DOHH2 (cell line): ENCODE data around the gene LAIR1.

ENCODE experiments used
- CTCF ChIP-seq: fragments of 200-600 bp; sonication (generic); IDR thresholded peaks from one replicate; pipeline ENCODE4 v1.5.1; 2014; ENCODE audit warnings: antibody characterized with exemption, mild to moderate bottlenecking, low read depth, low read length; ENCODE audit not compliant: poor library complexity, severe bottlenecking
- EZH2phosphoT487 ChIP-seq: fragments of 200-600 bp; sonication (generic); IDR thresholded peaks from 2 replicates; pipeline ENCODE4 v1.6.1; 2017; ENCODE audit warnings: borderline replicate concordance, mild to moderate bottlenecking, antibody characterized with exemption, low read length, moderate library complexity, mixed read lengths

DNA sequence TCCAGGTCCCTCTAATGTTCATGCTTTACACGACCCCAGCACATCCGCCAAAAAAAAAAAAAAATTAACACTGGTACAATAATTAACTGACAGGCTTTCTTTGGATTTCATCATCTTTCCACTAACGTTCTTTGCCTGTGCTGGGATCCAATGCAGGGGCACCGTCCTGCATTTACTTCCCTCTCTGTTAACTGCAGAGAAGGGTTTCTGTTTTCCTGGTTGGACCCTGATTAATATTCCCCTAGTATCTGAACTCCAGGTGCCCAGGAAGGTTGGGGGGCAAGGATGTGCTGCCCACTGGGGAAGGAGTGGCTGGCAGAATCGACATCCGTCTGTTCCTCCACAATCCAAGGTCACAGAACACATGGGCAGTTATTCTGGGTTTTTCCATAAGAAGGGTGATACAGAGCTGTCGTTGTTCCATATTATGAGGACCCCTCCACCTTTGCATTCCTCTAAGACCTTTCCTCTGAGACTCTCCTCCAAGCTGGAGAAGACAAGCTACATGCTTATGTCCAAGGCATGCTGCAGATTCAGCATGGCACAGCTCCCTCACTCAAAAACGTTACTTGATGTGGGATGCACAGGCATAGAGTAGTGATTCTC lies 4.5 kb upstream of the LAIR1 start:
- TF ChIP-seq CTCF (no peak), EZH2phosphoT487 (no peak)
